HG03045 (cell line): ENCODE data around the gene NTN5.

Experiments used
- ATAC-seq: cut with Tn5 transposase; IDR thresholded peaks from one replicate; pipeline ENCODE4 v1.9.1; 2021; ENCODE audit warnings: mild to moderate bottlenecking, moderate library complexity; ENCODE audit not compliant: unreplicated experiment

Gene NTN5

DNA sequence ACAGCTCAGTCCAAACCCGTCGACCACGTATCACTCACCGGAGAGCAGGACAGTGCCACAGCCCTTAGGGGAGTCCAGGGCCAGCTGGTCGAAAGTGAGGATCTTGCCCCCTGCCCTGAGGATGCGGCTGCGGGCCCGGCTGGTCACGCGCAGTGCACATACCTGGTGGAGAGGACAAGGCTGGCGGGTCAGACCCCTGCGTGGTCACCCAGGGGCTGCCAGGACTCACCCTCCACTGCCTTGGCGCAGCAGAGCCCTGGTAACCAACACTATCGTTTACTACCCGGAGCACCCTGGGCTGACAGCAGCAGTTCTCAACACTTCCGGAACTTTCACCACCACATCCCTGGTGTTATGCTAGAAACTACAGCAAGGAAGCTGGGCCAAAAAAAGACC lies 56.8 kb downstream of the NTN5 start:
- no peak for ATAC-seq

DNA sequence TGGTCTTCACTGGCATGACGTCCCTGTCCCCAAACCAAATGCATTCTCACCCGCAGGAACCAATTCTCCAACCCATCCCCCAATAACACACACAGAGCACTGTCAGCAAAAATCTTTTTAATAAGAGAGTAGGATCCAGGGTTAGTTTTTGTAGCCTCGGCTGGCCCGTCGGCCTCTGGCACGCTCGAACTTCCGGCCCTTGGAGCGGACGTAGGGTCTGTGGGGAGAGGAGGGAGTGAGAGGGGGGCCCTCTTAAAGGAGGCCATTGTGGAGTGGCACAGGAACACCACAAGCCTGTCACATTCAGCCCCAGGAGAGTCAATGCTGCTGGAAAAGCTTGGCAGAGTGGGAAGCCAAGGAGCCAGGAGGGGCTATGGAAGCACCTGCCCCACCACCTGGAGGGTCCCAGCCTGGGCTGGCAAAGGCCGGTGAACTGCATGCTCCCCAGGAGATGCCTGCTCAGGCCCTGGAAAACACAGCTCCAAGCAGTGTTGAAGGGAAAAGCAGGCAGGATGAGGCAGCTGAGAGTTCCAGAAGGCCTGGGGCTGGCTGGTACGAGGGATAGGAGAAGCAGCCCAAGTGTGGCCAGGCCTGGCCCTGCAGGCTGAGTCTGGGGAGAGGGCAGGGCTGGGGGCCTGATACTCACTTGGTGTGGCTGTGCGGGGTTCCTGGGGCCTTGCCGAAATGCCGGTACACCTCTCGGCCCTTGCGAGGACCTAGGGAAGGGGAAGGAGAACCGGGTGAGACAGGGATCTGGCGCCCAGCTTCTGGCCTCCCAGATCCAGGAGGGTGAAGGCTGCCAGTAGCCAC lies 57.4 kb downstream of the NTN5 start:
- no peak for ATAC-seq

DNA sequence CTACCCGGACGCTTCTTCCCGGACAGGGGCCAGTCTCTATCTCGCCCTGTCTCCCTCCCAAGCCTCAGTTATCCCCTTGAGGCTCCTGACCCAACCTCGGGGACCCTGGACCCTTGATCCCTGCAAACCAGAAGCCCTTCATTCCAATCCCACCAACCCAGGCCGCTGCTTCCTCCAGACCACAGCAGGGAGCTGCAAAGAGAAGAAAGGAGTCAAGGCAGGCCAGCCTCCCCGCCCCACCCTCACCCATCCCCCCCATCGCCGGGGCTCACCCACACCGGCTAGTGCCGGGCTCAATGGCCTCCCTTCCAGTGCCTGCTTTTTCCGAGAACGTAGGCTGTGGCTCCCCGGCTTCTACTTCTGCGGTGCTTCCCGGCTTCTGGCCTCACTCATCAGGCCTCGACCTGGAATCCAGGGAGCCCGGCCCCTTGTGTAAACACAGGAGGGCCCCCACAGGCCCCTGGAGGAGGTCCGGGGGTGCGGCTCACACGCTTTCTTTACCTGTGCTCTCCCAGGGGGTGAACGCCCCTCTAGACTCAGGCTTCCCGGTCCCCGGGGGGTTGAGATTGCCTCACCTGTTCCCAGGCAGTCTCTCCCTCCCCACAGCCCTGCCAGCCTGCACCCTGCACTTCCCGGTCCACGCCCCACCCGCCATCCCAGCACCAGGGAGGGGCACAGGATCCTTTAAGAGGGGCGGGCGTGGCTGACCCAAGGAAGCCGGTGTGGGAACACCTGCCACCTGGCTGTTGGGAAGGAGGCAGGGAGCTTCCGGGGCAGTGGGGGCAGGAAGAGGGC lies 58.2 kb downstream of the NTN5 start, which contains the start of gene FAM83E:
TSS of gene FAM83E (minus strand) at position 641 of the 795 bp plus-strand sequence. CDS start 1,704 bp downstream, outside the sequence.
- no peak for ATAC-seq

DNA sequence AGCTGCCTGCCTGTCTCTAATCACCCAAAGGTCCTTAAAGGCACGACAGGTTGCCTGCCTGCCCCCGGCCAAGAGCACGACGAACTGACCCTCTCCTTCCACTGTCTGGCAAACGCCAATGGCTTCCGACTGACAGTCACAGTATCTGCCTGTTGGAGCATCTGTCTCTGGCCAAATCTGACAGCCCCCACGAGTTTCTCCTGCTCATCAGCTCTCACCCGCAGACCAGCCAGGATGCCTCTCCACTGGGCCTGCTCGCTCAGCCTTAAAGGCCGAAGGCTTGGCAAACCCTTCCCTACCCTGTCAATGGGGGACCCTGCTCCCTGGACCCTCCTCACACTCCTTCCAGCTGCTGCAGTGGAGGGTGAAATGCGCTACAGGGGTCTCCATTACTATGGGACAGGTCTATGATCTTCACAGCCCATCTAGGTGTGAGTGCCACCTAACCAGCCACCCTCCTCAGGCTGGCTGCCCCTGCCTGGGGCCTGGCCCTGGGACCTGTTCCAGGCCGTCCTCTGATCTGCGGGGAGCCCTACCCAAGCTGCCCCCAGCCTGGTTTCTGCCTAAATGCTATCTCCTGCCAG lies 58.9 kb downstream of the NTN5 start:
- no peak for ATAC-seq

GRCh38 chr19:48613024-48613851 lies 59.6 kb downstream of the NTN5 start:
- ATAC-seq = no peak

- ATAC-seq = no peak
Observed at GRCh38 chr19:48611872-48612271, 60.9 kb downstream of the NTN5 start.
